ENCODE measurements around the gene CCDC68.

Gene CCDC68

DNA sequence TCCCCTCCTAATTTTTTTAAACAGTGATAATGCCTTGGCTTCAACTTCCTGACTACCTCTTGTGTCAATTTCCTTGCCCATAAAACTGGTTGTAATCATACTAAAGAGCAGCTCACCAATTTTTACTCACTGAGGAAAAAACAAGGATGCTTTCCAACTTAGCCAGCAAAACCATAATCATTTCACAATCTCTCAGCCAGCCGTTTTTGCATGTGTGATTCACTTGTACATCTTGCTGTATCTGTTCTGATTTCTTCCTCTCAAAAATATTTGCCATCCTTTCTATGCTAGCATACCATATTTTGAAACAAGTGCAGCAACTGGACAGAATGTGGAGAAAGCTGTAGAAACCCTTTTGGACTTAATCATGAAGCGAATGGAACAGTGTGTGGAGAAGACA is 70.3 kb downstream of the CCDC68 start:
- TF ChIP-seq OSR2 (tag by site-specific recombination; IDR thresholded peaks at IDR 0.05): no peak
- TF ChIP-seq ZNF391 (tag by site-specific recombination; IDR thresholded peaks at IDR 0.05; ENCODE audit: borderline replicate concordance, low read depth): no peak
- no peak for TF ChIP-seq ZNF426 (tag by site-specific recombination; IDR thresholded peaks at IDR 0.05)
- TF ChIP-seq, protein P1, sequence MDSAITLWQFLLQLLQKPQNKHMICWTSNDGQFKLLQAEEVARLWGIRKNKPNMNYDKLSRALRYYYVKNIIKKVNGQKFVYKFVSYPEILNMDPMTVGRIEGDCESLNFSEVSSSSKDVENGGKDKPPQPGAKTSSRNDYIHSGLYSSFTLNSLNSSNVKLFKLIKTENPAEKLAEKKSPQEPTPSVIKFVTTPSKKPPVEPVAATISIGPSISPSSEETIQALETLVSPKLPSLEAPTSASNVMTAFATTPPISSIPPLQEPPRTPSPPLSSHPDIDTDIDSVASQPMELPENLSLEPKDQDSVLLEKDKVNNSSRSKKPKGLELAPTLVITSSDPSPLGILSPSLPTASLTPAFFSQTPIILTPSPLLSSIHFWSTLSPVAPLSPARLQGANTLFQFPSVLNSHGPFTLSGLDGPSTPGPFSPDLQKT (IDR thresholded peaks at IDR 0.05; ENCODE audit: borderline replicate concordance, low read depth, low read length): no peak
- no peak for TF ChIP-seq ZNF138 (tag by site-specific recombination; IDR thresholded peaks at IDR 0.05; ENCODE audit: borderline replicate concordance)
- no peak for TF ChIP-seq ZNF302 (tag by site-specific recombination; IDR thresholded peaks at IDR 0.05; ENCODE audit: low read depth)
- no peak for TF ChIP-seq ZNF701 (tag by site-specific recombination; IDR thresholded peaks at IDR 0.05)
- TF ChIP-seq SCRT2 (tag by site-specific recombination; IDR thresholded peaks at IDR 0.05): no peak
- TF ChIP-seq ZNF16 (tag by site-specific recombination; IDR thresholded peaks at IDR 0.05; ENCODE audit: low read depth): no peak
- no peak for TF ChIP-seq ZNF707 (tag by site-specific recombination; IDR thresholded peaks at IDR 0.05)
- no peak for TF ChIP-seq ZSCAN16 (tag by site-specific recombination; IDR thresholded peaks at IDR 0.05)
- TF ChIP-seq, protein P2, sequence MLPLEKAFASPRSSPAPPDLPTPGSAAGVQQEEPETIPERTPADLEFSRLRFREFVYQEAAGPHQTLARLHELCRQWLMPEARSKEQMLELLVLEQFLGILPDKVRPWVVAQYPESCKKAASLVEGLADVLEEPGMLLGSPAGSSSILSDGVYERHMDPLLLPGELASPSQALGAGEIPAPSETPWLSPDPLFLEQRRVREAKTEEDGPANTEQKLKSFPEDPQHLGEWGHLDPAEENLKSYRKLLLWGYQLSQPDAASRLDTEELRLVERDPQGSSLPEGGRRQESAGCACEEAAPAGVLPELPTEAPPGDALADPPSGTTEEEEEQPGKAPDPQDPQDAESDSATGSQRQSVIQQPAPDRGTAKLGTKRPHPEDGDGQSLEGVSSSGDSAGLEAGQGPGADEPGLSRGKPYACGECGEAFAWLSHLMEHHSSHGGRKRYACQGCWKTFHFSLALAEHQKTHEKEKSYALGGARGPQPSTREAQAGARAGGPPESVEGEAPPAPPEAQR (tag by site-specific recombination; IDR thresholded peaks at IDR 0.05): no peak
- TF ChIP-seq, protein P3, sequence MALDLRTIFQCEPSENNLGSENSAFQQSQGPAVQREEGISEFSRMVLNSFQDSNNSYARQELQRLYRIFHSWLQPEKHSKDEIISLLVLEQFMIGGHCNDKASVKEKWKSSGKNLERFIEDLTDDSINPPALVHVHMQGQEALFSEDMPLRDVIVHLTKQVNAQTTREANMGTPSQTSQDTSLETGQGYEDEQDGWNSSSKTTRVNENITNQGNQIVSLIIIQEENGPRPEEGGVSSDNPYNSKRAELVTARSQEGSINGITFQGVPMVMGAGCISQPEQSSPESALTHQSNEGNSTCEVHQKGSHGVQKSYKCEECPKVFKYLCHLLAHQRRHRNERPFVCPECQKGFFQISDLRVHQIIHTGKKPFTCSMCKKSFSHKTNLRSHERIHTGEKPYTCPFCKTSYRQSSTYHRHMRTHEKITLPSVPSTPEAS (tag by site-specific recombination; IDR thresholded peaks at IDR 0.05): no peak
- H3K4me1 ChIP-seq (ENCODE audit: control insufficient read depth, insufficient read depth, low read length): no peaks in the 10 kb centered on the region
- H3K36me3 ChIP-seq (ENCODE audit: control insufficient read depth in 2 of 2, insufficient read depth in 1 of 2, low read length in 2 of 2): no peaks in the 10 kb centered on the region
- no peaks in the 10 kb centered on the region for H3K9me3 ChIP-seq (ENCODE audit: control insufficient read depth, insufficient read depth, low read depth, low read length)
- ChIA-PET CTCF (interaction anchor here (0.7 to 1.0 kb wide), 2 partner anchors 94 to 205 kb away, joined by 3 to 4 read pairs; no protein-coding TSS in a partner anchor), POLR2A (no interaction called here)
- no peak overlapping the region for H3K4me3 ChIP-seq (ENCODE audit: low read depth, low read length)
- H3K27ac ChIP-seq (ENCODE audit: extremely low read depth, low read depth, low read length): no peak overlapping the region

DNA sequence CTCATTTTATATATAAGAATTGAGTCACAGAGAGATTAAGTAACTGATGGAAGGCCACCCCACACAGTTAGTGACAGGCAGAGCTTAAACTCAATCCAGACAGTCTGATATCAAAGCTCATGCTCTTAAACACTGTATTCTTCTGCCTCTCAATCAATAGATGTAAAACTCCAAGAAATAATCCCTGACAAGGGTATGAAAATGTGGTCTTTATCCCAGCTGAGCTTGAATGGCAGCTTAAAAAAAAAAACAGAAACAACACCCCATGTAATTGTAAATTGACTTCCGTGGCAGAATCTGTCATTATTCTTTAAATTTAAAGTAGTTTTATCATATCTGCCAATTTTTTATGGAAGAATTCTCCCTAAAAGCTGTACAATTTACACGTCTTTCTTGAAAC is 70.9 kb downstream of the CCDC68 start:
- TF ChIP-seq ZNF621 (tag by site-specific recombination; IDR thresholded peaks at IDR 0.05) (no peak), ZEB2 (tag by site-specific recombination; IDR thresholded peaks at IDR 0.05) (no peak), ZNF473 (tag by site-specific recombination; IDR thresholded peaks at IDR 0.05) (no peak), ZNF747 (tag by site-specific recombination; IDR thresholded peaks at IDR 0.05) (no peak), ZNF776 (tag by site-specific recombination; IDR thresholded peaks at IDR 0.05; ENCODE audit: borderline replicate concordance) (no peak), ZNF214 (tag by site-specific recombination; IDR thresholded peaks at IDR 0.05; ENCODE audit: borderline replicate concordance) (no peak), ZNF140 (tag by site-specific recombination; IDR thresholded peaks at IDR 0.05) (no peak)
- TF ChIP-seq, protein P4, sequence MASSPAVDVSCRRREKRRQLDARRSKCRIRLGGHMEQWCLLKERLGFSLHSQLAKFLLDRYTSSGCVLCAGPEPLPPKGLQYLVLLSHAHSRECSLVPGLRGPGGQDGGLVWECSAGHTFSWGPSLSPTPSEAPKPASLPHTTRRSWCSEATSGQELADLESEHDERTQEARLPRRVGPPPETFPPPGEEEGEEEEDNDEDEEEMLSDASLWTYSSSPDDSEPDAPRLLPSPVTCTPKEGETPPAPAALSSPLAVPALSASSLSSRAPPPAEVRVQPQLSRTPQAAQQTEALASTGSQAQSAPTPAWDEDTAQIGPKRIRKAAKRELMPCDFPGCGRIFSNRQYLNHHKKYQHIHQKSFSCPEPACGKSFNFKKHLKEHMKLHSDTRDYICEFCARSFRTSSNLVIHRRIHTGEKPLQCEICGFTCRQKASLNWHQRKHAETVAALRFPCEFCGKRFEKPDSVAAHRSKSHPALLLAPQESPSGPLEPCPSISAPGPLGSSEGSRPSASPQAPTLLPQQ (tag by site-specific recombination; IDR thresholded peaks at IDR 0.05): no peak
- H3K9me3 ChIP-seq (ENCODE audit: control insufficient read depth, insufficient read depth, low read depth, low read length): no peaks in the 10 kb centered on the region
- POLR2A ChIA-PET: no interaction called here
- H3K36me3 ChIP-seq (ENCODE audit: control insufficient read depth in 2 of 2, insufficient read depth in 1 of 2, low read length in 2 of 2): no peaks in the 10 kb centered on the region
- H3K4me1 ChIP-seq (ENCODE audit: control insufficient read depth, insufficient read depth, low read length): no peaks in the 10 kb centered on the region
- CTCF ChIA-PET: interaction anchor here (0.7 to 1.0 kb wide), 2 partner anchors 95 to 205 kb away, joined by 3 to 4 read pairs; no protein-coding TSS in a partner anchor
- no peak overlapping the region for H3K4me3 ChIP-seq (ENCODE audit: low read depth, low read length)
- no peak overlapping the region for H3K27ac ChIP-seq (ENCODE audit: extremely low read depth, low read depth, low read length)

Measured in HEK293 (cell line).